ENCODE measurements around the gene FAM222A.
A peak's percentile ranks its signal among the peaks of the same experiment; 100 is the strongest.

Gene FAM222A

DNA sequence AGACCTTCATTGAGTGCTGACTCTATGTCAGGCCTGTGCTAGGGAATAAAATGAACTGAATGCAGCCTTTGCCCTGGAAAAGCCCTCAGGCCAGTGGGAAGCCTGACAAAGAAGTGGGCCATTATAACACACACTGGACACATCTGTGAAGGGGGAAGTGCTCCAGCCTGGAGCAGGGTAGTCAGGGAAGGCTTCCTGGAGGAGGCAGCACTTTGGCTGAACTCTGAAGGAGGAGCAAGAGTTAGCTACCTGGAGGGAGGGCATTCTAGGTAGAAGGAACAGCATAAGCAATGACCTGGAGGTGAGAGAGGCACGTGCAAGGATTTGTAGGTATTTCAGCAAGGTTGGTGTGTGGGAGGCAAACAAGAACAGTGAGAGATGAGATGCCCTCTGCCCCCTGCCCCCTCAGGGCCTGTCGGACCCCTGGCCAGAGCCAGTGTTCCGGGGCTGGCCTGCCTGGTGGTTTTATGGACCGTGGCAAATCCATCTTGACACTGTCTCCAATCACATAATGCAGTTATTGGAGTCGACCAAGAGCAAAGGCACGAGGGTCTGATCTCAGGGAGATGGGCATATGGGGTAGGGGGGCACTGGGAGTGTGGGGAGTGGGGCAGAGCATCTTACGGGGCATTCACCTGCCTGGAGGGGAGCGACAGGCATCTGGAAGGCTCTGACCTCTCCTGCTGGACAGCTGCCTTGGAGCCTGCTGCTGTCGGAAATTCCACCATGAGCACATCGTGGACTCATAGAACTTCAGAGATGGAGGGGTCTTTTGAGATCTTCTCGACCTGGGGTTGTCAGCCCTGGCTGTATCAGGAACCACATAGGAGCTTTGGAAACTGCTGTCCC lies 2.7 kb upstream of the FAM222A start:
- no peaks in the 10 kb centered on the region for H3K36me3 Mint-ChIP-seq
- DNase-seq (ENCODE audit: low spot score in 2 of 2): no peak
- no peak overlapping the region for H3K4me3 Mint-ChIP-seq
- no peaks in the 10 kb centered on the region for H3K4me1 Mint-ChIP-seq
- H3K9me3 Mint-ChIP-seq: no peaks in the 10 kb centered on the region
- no peak for ATAC-seq (ENCODE audit: low read depth)
- no peak overlapping the region for H3K27ac Mint-ChIP-seq
- peaks cover 17% of the 10 kb centered on the region for H3K27me3 Mint-ChIP-seq

DNA sequence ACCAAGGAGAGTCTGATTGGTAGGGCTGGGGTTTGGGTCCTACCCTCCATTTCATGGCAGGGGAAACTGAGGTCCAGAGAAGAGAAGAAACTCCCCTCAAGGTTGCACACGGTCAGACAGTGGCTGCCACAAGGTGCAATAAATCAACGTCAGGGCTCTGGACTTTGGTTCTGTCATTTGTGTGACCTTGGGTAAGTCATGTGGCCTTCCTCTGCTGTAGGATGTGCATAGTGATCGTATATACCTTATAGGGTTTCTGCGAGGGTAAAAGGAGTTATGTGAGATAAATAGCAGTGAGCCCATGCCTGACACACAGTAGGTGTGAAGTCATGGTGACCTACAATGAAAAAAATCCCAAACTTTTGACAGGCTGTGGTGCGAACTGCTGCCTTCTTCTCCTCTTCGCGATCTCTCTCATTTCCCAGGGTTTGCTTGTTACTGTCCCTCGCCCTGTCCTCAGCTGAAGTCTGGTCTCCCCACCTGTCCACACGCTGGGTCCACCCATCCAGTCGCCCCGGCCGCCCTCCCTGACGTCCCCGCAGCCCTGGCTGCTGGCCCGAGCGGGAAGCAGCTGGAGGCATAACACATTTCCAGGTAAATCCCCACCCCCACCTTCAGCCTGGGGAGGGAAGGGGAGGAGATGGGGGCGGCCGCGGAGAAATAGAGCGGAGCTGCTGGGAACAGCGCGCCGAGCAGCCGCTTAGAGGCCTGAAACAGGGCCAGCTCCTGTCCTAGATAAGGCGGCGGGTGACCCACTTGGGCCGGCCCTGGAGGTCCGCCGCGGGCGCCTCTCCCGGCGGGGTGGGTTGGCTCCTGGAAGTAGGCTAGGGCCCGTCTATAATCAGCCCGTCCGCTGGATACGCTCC lies 1.8 kb upstream of the FAM222A start:
- Mint-ChIP-seq H3K27me3 (peaks cover 15% of the 10 kb centered on the region), H3K27ac (no peak overlapping the region), H3K4me3 (no peak overlapping the region), H3K36me3 (no peaks in the 10 kb centered on the region), H3K4me1 (no peaks in the 10 kb centered on the region), H3K9me3 (no peaks in the 10 kb centered on the region)
- ATAC-seq (ENCODE audit: low read depth): no peak
- no peak for DNase-seq (ENCODE audit: low spot score in 2 of 2)

DNA sequence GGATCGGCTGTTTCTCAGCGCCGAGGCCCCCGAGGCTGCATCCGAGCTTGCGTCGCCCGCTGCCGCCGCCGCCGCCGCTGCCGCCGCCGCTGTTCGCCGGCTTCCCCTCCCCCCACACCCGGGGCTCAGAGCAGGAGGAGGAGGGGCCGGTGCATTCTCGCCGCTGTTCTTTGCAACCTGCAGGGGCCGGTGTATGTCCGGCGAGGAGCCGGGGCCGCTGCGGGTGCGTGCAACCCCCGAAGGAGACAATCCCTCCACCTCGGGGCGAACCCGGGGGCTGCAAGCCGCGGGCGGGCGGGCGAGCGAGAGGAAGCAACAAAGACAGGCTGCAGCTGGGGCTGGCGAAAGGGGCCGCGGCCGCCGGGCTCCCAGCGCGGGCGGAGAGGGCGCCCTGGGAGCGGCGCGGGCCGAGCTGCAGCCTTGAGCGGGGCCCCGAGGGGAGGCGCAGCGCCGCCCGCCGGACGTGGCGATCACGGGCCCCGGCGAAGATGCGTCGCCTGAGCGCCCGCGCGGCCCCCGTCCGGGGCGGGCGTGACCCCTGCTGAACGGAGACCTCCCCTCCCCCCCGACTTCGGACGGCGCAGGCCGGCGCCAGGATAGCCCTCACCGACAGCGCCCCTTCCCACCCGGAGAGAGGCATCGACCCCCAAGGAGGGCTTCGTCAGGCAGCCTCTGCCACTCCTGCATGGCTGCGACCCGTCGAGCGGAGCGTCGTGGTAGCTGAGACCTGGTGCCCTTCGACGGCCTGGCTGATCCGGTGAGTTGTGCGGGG lies 702 bp downstream of the FAM222A start:
- ATAC-seq (ENCODE audit: low read depth): peak; percentile 17

DNA sequence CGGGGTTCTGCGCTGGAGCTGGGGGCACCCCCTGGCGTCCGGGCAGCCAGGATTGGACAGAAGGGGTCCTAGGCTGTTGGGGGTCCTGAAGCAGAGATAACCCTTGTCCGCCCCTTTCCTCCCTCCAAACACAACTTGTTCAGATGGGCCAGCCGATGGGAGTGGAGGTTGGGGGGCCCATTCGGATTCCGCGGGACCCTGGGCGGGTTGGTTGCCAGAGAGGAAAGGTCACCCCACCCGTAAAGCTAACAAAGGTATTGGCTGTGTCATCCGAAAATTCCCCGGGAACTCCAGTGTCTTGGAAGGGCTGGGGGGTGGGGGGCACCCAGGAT lies 1.3 kb downstream of the FAM222A start:
- ATAC-seq (ENCODE audit: low read depth) (no peak), DNase-seq (ENCODE audit: low spot score in 2 of 2) (no peak)
- H3K27me3 Mint-ChIP-seq: peaks cover 19% of the 10 kb centered on the region
- H3K4me3 Mint-ChIP-seq: peak overlapping the region; percentile 66
- no peaks in the 10 kb centered on the region for H3K36me3 Mint-ChIP-seq
- peak overlapping the region; percentile 67 for H3K27ac Mint-ChIP-seq
- H3K9me3 Mint-ChIP-seq: no peaks in the 10 kb centered on the region
- H3K4me1 Mint-ChIP-seq: no peaks in the 10 kb centered on the region

More for the DNA sequence above, 702 bp downstream of the FAM222A start:
- Mint-ChIP-seq H3K36me3 (no peaks in the 10 kb centered on the region), H3K27ac (no peak overlapping the region), H3K27me3 (peaks cover 22% of the 10 kb centered on the region), H3K9me3 (no peaks in the 10 kb centered on the region), H3K4me1 (no peaks in the 10 kb centered on the region), H3K4me3 (peak overlapping the region; percentile 79)
- peak; percentile 71 to 77 for DNase-seq (ENCODE audit: low spot score in 2 of 2)

DNA sequence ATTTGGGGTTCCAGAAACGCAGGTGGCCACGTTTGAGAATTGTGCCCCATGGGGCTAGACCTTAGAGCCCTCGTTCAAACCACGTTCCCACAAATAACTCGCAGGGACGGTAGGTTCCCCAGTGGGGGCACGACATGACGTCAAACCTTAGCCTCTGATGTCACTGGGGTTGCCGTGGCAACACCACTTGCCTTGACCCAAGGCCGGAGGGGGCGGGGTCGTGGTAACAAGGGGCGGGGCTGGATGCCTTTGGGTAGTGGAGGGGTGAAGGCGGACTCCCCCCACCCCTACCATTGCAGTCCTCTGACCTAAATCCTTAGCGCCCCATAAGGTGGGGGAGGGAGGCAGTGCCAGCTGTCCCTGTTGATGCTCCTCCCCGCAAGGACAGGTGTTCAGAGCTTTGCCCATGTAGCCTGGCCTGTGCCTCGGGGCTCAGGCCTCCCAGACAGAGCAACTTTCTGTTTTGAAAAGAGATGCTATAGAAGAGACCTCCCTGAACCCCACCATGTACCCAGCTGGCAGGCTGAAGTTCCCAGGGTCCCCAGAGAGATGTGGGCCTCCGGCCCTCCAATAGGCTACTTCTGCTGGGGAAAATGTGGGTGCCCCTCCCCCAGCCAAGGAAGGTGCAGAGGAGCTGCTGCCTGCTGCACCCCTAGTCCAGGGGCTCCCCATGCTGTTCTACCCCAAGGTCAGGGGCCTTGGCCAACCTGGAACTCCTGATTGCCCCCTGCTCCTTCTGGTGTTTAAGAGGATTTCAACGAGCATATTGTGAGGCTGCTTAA lies 1.9 kb downstream of the FAM222A start:
- peaks cover 17% of the 10 kb centered on the region for H3K27me3 Mint-ChIP-seq
- DNase-seq (ENCODE audit: low spot score in 2 of 2) (peak; percentile 44 to 55), ATAC-seq (ENCODE audit: low read depth) (peak; percentile 3)
- H3K4me3 Mint-ChIP-seq: peak overlapping the region; percentile 66
- H3K27ac Mint-ChIP-seq: peak overlapping the region; percentile 67
- H3K4me1 Mint-ChIP-seq: no peaks in the 10 kb centered on the region
- H3K9me3 Mint-ChIP-seq: no peaks in the 10 kb centered on the region
- no peaks in the 10 kb centered on the region for H3K36me3 Mint-ChIP-seq

DNA sequence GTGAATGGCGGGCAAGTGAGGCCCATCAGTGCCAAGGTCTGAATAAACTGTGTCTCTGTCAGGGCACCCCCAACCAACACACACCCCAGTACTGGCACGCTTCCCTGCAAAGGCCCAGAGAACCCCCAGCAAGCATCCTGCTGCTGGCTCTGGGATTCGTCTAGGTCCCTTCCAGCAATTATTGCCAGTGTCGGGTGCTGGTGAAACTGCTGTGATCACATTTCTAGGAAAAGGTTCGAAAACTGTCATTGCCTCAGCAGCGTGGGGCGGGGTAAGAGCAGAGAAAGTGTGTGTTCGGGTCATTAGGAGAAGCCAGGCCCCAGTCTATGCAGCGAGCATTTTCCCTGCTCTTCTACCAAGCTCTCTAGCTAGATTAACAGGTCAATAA lies 2.5 kb downstream of the FAM222A start:
- no peak overlapping the region for H3K27ac Mint-ChIP-seq
- H3K4me1 Mint-ChIP-seq: no peaks in the 10 kb centered on the region
- H3K27me3 Mint-ChIP-seq: peaks cover 13% of the 10 kb centered on the region
- DNase-seq (ENCODE audit: low spot score in 2 of 2): no peak
- H3K4me3 Mint-ChIP-seq: no peak overlapping the region
- H3K9me3 Mint-ChIP-seq: no peaks in the 10 kb centered on the region
- no peak for ATAC-seq (ENCODE audit: low read depth)
- H3K36me3 Mint-ChIP-seq: no peaks in the 10 kb centered on the region

DNA sequence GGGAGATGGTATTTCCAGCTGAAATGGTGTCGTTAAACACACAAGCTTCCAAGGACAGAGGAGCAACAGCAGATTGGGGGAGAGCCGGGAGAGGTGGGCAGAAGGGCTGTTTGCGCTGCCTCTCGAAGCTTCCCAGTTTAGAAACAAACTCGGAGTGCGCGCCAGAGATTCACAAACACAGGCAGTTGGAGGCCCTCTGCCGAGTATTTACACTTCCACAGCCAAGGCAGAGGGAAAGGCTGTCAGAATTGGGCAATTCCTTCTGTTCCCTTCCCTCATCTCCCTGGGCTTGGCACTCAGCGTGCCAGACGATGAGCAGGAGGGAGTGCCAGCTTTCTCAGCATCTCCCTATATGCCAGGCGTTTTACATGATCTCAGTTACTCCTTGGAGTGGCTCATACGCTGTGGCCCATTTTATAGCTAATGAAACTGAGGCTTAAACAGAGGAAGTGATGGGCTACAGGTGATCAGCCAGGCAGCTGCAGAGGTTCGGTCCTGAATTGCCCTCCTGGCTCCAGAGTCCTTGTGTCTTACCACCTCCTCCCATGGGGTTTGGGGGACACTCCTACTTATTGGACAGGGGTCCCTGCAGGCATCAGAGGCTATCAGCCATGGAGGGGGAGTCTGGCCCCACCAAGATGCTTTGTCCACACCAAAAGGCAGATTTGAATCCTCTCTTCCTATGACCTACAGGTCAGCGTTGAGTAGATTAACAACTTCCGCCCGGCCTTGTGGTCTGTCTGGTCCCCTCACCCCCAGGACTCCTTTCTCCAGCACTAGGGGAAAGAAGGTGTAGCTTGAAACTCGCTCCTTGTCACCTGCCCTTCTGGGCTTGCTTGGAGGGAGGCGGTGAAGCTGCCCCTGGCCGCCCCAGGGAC lies 3.1 kb downstream of the FAM222A start:
- Mint-ChIP-seq H3K36me3 (no peaks in the 10 kb centered on the region), H3K4me1 (no peaks in the 10 kb centered on the region), H3K27ac (no peak overlapping the region), H3K27me3 (peaks cover 11% of the 10 kb centered on the region), H3K4me3 (no peak overlapping the region), H3K9me3 (no peaks in the 10 kb centered on the region)
- no peak for ATAC-seq (ENCODE audit: low read depth)
- no peak for DNase-seq (ENCODE audit: low spot score in 2 of 2)

DNA sequence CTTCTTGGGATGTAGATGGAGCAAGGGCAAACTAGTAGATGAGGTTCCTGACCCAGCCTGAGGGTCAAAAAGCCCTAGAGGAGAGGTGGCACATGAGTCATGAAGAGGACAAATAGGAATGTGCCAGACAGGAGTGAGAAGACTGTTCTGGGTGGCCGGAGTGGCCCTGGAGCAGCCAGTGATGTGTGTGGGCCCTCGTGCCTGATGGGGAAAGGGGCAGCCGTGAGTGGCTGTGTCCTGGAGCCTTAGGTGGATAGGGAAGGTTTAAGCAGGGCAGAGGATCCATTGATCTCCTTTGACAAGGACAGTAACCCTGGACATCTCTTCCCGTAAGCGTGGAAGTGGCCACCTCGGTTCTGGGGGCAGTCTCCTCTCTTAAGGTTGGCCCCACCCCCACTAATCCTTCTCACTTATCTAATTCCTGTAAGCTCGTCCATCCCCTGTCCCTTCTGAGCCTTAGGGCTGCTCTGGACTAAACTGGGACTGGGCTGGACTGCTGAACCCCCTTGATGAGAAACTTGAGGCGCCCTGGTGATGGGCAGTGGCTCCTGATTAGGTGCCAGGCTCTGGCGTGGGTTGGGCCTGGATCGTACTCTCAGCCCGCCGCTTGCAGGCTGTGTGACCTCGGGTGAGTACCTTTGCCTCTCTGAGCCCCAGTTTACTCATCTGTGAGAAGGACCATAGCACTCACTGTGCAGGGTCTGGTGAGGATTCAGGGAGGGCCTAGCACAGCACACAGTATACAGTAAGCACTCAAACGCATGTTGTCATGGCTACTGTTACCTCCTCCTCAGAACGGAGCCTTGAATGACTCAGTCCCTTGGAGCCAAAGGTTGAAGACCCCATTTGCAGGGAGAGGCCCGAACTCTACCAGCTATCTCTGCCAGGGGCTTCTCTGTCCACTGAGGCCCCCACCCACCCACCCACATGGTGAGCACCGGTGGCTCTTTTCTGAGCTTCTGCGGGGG lies 4.0 kb downstream of the FAM222A start:
- H3K4me1 Mint-ChIP-seq: no peaks in the 10 kb centered on the region
- H3K4me3 Mint-ChIP-seq: no peak overlapping the region
- no peak overlapping the region for H3K27ac Mint-ChIP-seq
- H3K27me3 Mint-ChIP-seq: peaks cover 11% of the 10 kb centered on the region
- H3K36me3 Mint-ChIP-seq: no peaks in the 10 kb centered on the region
- ATAC-seq (ENCODE audit: low read depth) (no peak), DNase-seq (ENCODE audit: low spot score in 2 of 2) (no peak)
- no peaks in the 10 kb centered on the region for H3K9me3 Mint-ChIP-seq

DNA sequence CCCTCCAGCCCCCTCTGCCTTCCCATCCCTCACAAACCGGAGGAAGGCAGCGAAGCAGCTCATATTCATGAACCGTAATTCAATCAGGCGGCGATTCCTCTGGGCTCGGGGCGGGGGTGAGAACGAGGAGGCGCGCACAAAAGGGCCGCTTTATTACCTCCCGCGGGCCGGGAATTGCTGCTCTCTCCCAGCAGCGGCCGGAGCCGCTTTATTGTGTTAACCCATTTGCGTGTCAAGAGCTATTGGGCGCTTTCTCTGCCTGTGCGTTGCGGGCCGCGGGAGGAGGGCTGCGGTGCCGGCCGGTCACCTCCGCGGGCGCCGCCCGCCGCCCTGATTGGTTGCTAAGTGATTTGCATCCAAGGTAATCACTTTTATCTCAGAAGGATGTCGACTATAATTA lies 4.8 kb downstream of the FAM222A start:
- Mint-ChIP-seq H3K9me3 (no peaks in the 10 kb centered on the region), H3K27ac (no peak overlapping the region), H3K4me1 (no peaks in the 10 kb centered on the region), H3K4me3 (no peak overlapping the region), H3K36me3 (no peaks in the 10 kb centered on the region), H3K27me3 (peaks cover 11% of the 10 kb centered on the region)
- ATAC-seq (ENCODE audit: low read depth): no peak
- DNase-seq (ENCODE audit: low spot score in 2 of 2): no peak

DNA sequence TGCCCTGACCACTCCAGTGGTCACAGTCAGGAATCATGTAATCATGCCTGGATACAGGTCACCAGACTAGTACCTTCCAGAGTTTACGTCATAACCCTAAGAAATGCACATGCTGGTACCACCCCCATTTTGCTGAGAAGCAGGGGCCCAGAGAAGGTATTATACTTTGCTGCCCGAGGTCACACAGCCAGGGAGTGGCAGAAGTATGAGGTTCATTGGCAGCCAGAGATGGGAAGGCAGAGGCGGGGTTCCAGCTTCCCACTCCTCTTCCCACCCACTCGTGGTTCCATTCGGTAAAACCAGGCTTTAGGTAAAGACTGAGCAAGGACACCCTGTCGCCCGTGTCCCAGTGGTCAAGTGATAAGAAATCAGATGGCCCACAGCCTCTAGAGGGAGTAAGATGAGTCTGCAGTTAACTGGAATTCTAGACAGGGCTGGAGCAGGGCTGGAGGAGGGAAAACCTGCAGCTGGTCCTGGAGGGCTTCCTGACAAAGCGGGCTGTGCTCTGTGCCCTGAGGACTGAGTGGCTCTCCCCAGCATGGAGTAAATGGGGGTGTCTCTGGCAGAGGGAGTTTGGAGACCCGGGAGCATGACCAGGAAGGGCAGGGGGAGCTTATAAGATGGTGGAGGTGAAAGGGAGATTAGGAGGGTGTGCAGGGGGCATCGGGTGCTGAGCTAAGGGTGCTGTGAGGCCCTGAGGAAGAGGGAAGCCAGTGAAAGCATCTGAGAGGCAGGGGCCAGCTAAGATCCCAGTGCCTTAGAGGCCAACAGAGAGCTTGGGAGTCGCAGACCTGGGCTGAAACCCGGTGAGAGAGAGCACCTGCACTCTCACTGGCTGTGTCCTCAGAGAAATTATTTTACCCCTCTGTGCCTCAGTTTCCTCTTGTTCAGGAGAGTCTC lies 5.7 kb downstream of the FAM222A start:
- peaks cover 11% of the 10 kb centered on the region for H3K27me3 Mint-ChIP-seq
- H3K4me3 Mint-ChIP-seq: no peak overlapping the region
- H3K9me3 Mint-ChIP-seq: no peaks in the 10 kb centered on the region
- H3K36me3 Mint-ChIP-seq: no peaks in the 10 kb centered on the region
- ATAC-seq (ENCODE audit: low read depth) (no peak), DNase-seq (ENCODE audit: low spot score in 2 of 2) (no peak)
- no peaks in the 10 kb centered on the region for H3K4me1 Mint-ChIP-seq
- H3K27ac Mint-ChIP-seq: no peak overlapping the region

DNA sequence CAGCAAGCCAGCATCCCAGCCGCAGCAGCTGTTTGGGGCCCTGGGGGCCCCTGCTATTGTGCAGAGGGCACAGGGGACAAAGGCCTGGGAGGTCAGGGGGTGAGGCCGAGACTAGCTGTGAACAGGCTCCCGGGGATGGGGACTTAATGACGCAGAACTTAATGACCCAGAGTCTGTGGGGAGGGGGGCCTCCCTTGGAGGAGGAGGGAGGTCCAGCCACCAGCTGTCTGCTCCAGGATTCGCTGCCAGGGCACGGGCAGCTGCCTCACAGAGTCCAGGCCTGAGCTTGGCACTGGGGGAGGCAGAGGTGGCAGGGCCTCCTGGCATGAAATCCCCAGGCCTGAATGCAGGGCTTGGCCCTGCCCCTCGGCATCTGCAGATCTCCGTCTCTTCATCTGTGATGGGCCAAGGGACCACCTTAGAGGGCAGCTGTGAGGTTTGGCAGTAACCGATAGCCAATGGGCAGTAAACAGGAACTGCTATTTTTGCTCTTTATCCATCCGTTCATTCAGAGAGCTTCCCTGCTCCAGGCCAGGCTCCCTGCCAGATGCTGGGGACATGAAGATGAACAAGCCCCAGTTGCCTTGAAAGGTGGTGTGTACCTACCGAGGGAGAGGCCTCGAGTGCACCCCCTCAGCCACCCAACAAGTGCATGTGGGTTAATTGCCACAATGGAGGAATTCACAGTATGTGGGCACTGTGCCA lies 6.7 kb downstream of the FAM222A start:
- ATAC-seq (ENCODE audit: low read depth): no peak

More for the DNA sequence above, 6.7 kb downstream of the FAM222A start:
- H3K9me3 Mint-ChIP-seq: no peaks in the 10 kb centered on the region
- H3K4me1 Mint-ChIP-seq: no peaks in the 10 kb centered on the region
- H3K27me3 Mint-ChIP-seq: peaks cover 11% of the 10 kb centered on the region
- no peak overlapping the region for H3K4me3 Mint-ChIP-seq
- H3K36me3 Mint-ChIP-seq: no peaks in the 10 kb centered on the region
- DNase-seq (ENCODE audit: low spot score in 2 of 2): no peak
- H3K27ac Mint-ChIP-seq: no peak overlapping the region
